IPS-11a (cell line): Measurements from ENCODE around the gene CDHR5.
"Not testable (repeated sequence)": the region's sequence is repeated elsewhere in the genome, so short reads cannot be mapped to it uniquely, and the experiment has no call there.

Experiments
- H3K4me3 ChIP-seq: one replicate; pipeline ENCODE4 v1.5.1; 2013; ENCODE audit warnings: low read depth, low read length, control low read depth

Gene CDHR5, protein sequence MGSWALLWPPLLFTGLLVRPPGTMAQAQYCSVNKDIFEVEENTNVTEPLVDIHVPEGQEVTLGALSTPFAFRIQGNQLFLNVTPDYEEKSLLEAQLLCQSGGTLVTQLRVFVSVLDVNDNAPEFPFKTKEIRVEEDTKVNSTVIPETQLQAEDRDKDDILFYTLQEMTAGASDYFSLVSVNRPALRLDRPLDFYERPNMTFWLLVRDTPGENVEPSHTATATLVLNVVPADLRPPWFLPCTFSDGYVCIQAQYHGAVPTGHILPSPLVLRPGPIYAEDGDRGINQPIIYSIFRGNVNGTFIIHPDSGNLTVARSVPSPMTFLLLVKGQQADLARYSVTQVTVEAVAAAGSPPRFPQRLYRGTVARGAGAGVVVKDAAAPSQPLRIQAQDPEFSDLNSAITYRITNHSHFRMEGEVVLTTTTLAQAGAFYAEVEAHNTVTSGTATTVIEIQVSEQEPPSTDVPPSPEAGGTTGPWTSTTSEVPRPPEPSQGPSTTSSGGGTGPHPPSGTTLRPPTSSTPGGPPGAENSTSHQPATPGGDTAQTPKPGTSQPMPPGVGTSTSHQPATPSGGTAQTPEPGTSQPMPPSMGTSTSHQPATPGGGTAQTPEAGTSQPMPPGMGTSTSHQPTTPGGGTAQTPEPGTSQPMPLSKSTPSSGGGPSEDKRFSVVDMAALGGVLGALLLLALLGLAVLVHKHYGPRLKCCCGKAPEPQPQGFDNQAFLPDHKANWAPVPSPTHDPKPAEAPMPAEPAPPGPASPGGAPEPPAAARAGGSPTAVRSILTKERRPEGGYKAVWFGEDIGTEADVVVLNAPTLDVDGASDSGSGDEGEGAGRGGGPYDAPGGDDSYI

GRCh38 chr11:624705-625635 is at the start of gene CDHR5:
Gene CDHR5 (minus strand): TSS chr11:624955. CDS start chr11:624902, 53 bp downstream.
- no peak within 1 kb of the TSS for H3K4me3 ChIP-seq

DNA sequence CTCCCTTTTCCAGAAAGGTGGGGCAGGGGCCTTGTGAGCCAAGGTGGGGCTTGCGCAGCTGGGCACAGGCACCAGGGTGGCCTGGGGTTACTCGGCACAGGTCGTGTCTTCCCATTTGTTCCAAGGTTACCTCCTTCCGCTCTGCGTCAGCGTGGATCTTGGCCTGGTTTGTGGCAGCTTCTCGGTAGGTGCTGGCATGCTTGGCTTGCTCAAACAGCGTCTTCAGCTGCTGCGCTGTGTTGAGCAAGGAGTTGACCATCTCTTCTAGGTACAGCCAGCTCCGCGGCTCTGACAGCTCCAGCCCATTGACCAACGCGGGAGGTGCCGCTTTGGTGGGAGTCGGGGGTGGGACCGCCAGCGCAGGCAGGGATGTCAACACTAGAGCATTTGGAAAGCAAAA is 49.7 kb upstream of the CDHR5 start:
- H3K4me3 ChIP-seq: no peak overlapping the region

DNA sequence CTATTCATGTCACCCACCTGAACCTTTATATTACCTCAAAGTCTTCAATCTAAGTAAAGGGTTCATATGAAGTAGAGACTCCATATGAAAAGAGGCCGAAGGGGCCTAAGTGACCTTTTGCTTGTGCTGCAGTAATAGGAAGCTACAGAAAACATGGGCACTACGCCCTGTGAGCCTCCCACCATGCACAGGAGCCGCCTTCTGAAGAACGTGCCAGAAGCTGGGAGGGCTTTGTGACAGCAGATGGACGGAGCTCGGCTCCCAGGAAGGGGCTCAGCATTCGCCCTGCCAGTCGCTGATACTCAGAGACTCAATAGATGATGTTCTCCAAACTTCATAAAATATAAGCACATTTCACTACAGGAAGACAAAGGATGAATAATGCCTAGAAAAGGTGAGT is 49.1 kb upstream of the CDHR5 start:
- no peak overlapping the region for H3K4me3 ChIP-seq

DNA sequence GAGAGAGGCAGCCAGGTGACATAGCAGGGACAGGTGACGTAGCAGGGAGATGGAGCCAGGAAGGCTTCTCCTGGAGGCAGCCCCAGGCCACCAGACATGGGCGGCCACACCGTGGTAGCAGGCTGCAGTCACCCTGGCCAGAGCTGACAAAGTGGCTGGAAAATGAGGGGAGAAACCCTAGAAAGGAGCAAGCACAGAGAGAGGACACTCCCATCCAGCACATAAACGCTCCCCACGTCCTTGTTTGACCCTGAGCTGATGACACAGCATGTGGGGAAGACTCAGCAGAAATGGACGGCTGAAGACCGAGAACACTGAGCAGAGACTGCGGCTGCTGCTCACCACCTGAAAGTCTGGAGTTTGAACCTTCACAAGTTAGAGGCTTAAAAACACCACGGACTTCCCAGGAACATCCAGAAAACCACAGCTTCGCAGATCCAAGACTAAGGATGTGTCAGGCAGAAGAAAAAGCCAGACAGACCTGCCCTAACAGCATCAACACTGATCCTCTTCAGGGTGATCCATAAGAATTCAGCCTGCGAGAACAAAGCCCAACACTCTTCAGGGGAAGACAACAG is 41.0 kb upstream of the CDHR5 start:
- H3K4me3 ChIP-seq: no peak overlapping the region

DNA sequence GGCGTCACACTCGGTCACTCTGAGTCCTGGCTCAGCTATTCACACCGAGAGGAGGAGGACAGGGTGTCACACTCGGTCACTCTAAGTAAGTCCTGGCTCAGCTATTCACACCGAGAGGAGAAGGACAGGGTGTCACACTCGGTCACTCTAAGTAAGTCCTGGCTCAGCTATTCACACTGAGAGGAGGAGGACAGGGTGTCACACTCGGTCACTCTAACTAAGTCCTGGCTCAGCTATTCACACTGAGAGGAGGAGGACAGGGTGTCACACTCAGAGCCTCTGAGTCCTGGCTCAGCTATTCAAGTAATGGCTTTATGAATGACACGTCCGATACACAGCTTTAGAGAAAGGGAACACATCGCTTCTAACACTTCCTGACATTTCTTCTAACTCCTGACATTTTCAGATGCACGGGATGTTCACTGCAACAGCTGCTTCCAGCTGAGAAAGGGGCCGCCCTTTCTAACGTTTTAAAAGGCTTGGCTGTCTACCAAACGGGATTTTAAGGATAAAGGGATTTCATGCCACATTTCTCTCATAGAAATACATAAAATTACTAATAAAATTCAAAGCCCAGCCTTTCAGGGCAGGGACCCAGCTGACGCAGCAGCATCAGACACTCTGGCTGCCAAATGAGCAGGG is 40.4 kb upstream of the CDHR5 start:
- H3K4me3 ChIP-seq: no peak overlapping the region

DNA sequence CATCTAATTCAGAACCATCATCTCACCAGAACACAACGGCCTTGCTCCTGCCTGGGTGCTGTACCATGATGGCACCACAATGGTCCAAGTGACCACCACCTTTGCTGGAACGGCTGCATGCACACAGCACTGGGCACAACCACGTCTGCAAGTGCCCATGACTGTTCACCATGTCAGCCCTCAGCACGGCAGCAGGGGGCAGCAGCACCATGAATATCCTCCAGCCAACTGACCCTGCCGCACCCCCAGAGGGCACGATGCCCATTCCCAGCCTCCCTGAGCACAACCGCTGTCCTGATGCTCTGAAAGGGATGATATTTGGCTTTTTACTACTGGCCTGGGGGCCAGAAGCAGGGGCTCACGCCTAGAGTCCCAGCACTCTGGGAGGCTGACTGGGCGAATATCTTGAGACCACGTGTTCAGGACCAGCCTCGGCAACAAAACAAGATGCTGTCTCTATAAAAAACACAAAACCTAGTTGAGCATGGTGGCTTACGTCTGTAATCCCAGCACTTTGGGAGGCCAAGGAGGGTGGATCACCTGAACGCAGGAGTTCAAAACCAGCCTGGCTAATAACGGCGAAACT is 38.0 kb upstream of the CDHR5 start:
- no peak overlapping the region for H3K4me3 ChIP-seq

- no peak overlapping the region for H3K4me3 ChIP-seq
Observed at GRCh38 chr11:660681-661444, 36.1 kb upstream of the CDHR5 start.

DNA sequence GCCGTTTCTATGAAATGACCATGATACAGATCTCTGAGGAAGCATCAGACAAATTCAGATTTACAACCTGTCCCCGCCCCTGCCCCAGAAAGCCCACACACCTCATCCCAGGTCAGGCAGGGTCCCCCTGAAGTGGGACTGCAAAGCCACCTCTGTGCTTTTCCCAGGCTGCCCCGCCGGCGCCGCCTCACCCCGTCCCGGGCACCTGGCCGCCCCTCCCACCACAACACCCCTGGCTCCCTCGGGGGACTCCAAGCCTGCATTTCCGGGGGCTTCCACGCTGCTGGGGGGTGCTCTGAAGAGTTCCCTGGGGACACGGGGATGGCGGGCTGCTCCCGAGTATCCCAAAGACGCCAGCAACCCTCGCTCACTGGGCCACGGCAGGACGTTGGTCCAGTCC is 35.5 kb upstream of the CDHR5 start:
- no peak overlapping the region for H3K4me3 ChIP-seq

DNA sequence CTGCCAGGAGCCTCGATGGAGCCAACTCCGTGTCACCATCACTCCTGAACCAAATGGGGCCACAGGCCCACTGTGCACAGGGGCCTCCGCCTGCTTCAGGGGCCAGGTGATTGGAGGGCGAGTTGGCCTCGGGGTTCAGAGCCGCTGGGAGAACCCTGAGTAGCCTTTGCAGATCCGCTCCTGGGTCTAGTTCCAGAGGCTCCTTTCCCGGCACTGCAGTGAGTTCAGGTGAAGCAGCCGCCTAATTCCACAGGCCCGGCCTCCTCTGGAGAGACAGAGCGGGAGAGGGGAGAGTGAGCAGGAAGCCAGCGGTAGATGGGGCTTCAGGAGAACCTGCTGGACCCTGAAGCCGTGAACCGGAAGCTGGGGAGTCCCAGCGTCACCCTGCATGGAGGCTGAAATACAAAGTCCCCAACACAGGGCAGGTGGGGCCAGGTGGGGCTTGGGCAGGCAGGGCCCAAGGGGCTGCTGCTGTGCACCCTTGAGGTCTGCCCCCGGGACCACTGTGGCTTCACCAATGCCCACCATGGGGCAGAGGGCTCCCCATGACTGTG is 34.9 kb upstream of the CDHR5 start:
- no peak overlapping the region for H3K4me3 ChIP-seq

DNA sequence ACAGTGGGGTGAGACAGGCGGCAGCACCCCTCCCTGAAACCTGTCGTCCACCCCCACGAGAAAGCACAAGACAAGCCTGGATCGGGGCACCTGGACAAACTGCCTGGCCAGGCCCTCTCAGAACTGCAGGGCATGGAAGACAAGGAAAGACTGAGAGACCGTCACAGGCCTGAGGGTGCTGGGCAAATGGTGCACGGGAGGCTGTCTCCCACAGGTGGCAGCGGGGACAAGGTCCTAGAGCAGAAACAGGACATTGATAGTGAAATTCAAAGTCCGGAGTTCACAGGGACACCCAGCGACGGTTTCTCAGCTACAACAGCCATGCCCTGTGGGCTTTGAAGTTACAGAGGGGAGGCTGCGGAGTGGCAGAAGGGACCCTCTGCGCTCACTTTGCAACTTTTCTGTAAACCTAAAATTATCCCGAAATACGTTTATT is 33.0 kb upstream of the CDHR5 start:
- H3K4me3 ChIP-seq: no peak overlapping the region

DNA sequence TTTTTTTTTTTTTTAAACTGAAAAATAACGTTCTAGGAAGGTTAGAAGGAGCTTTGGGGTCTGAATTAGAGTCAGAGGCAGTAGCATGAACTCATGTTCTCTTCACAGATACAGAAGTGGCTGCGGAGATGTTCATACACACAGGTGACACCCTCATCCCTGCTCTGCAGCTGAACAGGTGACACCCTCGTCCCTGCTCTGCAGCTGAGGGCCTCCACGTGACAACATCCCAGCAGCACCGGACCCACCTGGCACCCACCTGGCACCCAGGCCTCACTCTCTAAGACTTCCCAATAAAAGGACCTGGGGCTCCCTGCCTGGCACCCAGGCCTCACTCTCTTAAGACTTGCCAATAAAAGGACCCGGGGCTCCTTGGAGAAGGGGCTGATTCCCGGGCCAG is 32.1 kb upstream of the CDHR5 start:
- no peak overlapping the region for H3K4me3 ChIP-seq

GRCh38 chr11:656426-656825 is 31.7 kb upstream of the CDHR5 start:
- H3K4me3 ChIP-seq: no peak overlapping the region

- H3K4me3 ChIP-seq: no peak overlapping the region
Observed at GRCh38 chr11:655036-655726, 30.4 kb upstream of the CDHR5 start.

DNA sequence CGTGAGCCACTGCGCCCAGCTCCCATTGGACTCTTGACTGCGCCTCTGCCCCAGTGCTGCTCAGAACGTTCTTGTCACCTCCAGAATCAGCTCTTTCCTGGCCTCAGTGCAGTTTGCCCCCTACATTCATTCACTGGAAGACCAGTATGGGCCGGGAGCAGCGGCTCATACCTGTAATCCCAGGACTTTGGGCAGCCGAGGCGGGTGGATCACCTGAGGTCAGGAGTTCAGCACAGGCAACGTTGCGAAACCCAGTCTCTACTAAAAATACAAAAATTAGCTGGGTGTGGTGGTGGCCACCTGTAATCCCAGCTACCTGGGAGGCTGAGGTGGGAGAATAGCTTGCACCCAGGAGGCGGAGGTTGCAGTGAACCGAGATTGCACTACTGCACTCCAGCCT is 29.7 kb upstream of the CDHR5 start:
- not testable (repeated sequence) for H3K4me3 ChIP-seq

DNA sequence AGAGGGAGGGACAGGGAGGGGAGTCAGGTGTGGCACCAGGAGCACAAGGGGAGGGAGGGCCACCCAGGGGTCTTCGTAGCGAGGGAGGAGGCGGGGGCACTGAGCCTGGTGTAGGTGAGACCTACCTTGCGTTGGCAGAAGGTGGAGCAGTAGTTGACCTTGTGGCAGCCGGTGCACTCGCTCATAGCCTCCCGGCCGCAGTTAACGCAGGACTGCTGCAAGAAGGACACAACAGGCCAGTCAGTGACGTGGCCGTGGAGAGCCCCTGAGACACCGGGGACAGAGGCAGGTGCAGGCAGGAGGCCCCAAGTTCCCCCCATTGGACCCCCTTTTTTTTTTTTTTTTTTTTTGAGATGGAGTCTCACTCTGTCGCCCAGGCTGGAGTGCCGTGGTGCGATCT is 29.1 kb upstream of the CDHR5 start:
- no peak overlapping the region for H3K4me3 ChIP-seq

DNA sequence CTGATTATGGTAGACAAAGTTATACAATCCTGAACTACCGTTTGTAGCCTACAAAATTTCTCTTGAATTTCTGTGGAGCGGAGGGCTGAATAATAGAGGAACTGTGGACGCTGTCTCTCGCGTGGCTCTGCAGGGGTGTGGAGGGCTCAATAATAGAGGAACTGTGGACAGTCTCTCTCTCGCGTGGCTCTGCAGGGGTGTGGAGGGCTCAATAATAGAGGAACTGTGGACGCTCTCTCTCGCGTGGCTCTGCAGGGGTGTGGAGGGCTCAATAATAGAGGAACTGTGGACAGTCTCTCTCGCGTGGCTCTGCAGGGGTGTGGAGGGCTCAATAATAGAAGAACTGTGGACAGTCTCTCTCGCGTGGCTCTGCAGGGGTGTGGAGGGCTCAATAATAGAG is 28.4 kb upstream of the CDHR5 start:
- not testable (repeated sequence) for H3K4me3 ChIP-seq

- no peak overlapping the region for H3K4me3 ChIP-seq
Observed at GRCh38 chr11:650482-650881, 25.7 kb upstream of the CDHR5 start.

DNA sequence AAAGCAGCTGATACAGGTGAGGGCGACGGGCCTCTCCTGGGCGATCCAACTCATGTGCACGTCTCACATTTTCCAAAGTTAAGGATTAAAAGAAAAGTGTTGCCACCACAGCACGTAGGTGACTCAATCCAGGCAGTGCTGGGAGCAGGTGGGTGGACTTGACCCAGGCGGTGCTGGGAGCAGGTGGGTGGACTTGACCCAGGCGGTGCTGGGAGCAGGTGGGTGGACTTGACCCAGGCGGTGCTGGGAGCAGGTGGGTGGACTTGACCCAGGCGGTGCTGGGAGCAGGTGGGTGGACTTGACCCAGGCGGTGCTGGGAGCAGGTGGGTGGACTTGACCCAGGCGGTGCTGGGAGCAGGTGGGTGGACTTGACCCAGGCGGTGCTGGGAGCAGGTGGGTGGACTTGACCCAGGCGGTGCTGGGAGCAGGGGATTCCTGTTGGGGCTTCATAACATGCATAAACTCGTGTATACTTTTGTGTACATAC is 23.0 kb upstream of the CDHR5 start:
- not testable (repeated sequence) for H3K4me3 ChIP-seq
